Activated CD8-positive, alpha-beta T cell treated with anti-CD3 and anti-CD28 coated beads for 36 hours (primary cell): ENCODE data around the gene CST7. TPM values are rescaled to one million over a fixed set of nuclear protein-coding genes. Genes with fewer than 3 reads are reported as not detected.

Source experiments
- ATAC-seq: fragments of 200-7000 bp; cut with Tn5 transposase; one replicate; pipeline ENCODE4 v1.10.0; 2021; ENCODE audit warnings: mild to moderate bottlenecking, moderate library complexity
- CTCF ChIA-PET: fragments of 350-600 bp; sonication (Branson Sonifier 250); formaldehyde crosslinking; loops from one replicate; lab custom pipeline; 2021; ENCODE audit warnings: antibody characterized with exemption; lab: Charles Lee
- POLR2A ChIA-PET: fragments of 350-600 bp; sonication (Branson Sonifier 250); formaldehyde crosslinking; loops from one replicate; lab custom pipeline; 2021; ENCODE audit warnings: antibody characterized with exemption; lab: Charles Lee
- DNase-seq: peaks from one replicate; pipeline ENCODE4 v3.0.0-alpha.2; 2020
- H3K27ac Mint-ChIP-seq: one replicate; pipeline ENCODE4 v1.8.0; 2021; ENCODE audit warnings: mild to moderate bottlenecking, mixed read lengths
- H3K27me3 Mint-ChIP-seq: one replicate; pipeline ENCODE4 v1.8.0; 2021; ENCODE audit warnings: mixed read lengths
- H3K36me3 Mint-ChIP-seq: one replicate; pipeline ENCODE4 v1.8.0; 2021; ENCODE audit warnings: low read depth, mixed read lengths
- H3K4me1 Mint-ChIP-seq: one replicate; pipeline ENCODE4 v1.8.0; 2021; ENCODE audit warnings: low read depth, mixed read lengths
- H3K4me3 Mint-ChIP-seq: one replicate; pipeline ENCODE4 v1.8.0; 2021; ENCODE audit warnings: mild to moderate bottlenecking, moderate library complexity, mixed read lengths
- H3K9me3 Mint-ChIP-seq: one replicate; pipeline ENCODE4 v1.8.0; 2021; ENCODE audit warnings: mixed read lengths
- CTCF ChIP-seq: fragments of 200-600 bp; IDR thresholded peaks from one replicate; pipeline ENCODE4 v1.8.0; 2022; ENCODE audit warnings: antibody characterized with exemption, mild to moderate bottlenecking
- intact Hi-C: fragments of 100-400 bp; cut with micrococcal nuclease; formaldehyde crosslinking; loops from one replicate; pipeline ENCODE4 v1.10.0; 2022
- total RNA-seq, 2 experiments: library from RNA; stranded (reverse); gene quantifications; one replicate each; pipeline ENCODE4 v1.2.3, GENCODE V29; 2021

CST7 gene
- total RNA-seq, 2 experiments from 2014 or later = 48.5 to 49.3 TPM

GRCh38 chr20:24994470-24995368, 45.6 kb downstream of the CST7 start:
- peak; percentile 37 for ATAC-seq
- Mint-ChIP-seq H3K9me3 (no peaks in the 10 kb centered on the region), H3K4me1 (peaks cover 34% of the 10 kb centered on the region), H3K27me3 (no peaks in the 10 kb centered on the region), H3K27ac (no peak overlapping the region), H3K4me3 (no peak overlapping the region), H3K36me3 (peaks cover 6% of the 10 kb centered on the region)
- ChIA-PET POLR2A (interaction anchor here (0.5 to 1.1 kb wide), 3 partner anchors 96 to 193 kb away, joined by 3 to 4 read pairs (median 3); no protein-coding TSS in a partner anchor), CTCF (interaction anchor here (0.6 to 8.4 kb wide), 36 partner anchors 9 to 413 kb away, joined by 3 to 167 read pairs (median 4); partner anchors contain the start of genes ACSS1 and GINS1)
- intact Hi-C loops = loop anchor here (1.0 to 10.0 kb wide), 3 partner anchors 71 to 400 kb away; partner anchors contain the start of gene ABHD12
- peak; percentile 78 for TF ChIP-seq CTCF
- peak; percentile 89 for DNase-seq

- TF ChIP-seq CTCF = no peak
- CTCF ChIA-PET = interaction anchor here (0.6 to 8.4 kb wide), 18 partner anchors 9 to 403 kb away, joined by 3 to 167 read pairs (median 4); partner anchors contain the start of gene ACSS1
- POLR2A ChIA-PET = interaction anchor here (0.5 to 1.1 kb wide), 4 partner anchors 95 to 192 kb away, joined by 3 to 4 read pairs (median 3); no protein-coding TSS in a partner anchor
- no peak overlapping the region for H3K4me3 Mint-ChIP-seq
- no peaks in the 10 kb centered on the region for H3K9me3 Mint-ChIP-seq
- ATAC-seq = no peak
- no peak overlapping the region for H3K27ac Mint-ChIP-seq
- peaks cover 3% of the 10 kb centered on the region for H3K36me3 Mint-ChIP-seq
- intact Hi-C loops = loop anchor here (2.0 to 10.0 kb wide), 2 partner anchors 183 to 399 kb away; partner anchors contain the start of gene ABHD12
- no peaks in the 10 kb centered on the region for H3K27me3 Mint-ChIP-seq
- H3K4me1 Mint-ChIP-seq = peaks cover 29% of the 10 kb centered on the region
- no peak for DNase-seq
Measured at GRCh38 chr20:24995741-24996448, 46.8 kb downstream of the CST7 start.

- no peak for TF ChIP-seq CTCF
- Mint-ChIP-seq H3K36me3 (peaks cover under 1% of the 10 kb centered on the region), H3K4me3 (no peak overlapping the region), H3K27me3 (no peaks in the 10 kb centered on the region), H3K27ac (no peak overlapping the region), H3K9me3 (no peaks in the 10 kb centered on the region), H3K4me1 (peaks cover 23% of the 10 kb centered on the region)
- intact Hi-C loops = loop anchor here (10.0 kb wide), 1 partner anchor 398 kb away; the partner anchor contains the start of gene ABHD12
- ATAC-seq = no peak
- CTCF ChIA-PET = interaction anchor here (1.2 to 8.4 kb wide), 7 partner anchors 12 to 402 kb away, joined by 3 to 167 read pairs (median 4); partner anchors contain the start of gene ACSS1
- DNase-seq = no peak
- POLR2A ChIA-PET = interaction anchor here (0.6 to 1.1 kb wide), 2 partner anchors 94 to 121 kb away, joined by 3 read pairs; no protein-coding TSS in a partner anchor
Measured at GRCh38 chr20:24996449-24997377, 47.6 kb downstream of the CST7 start.

- H3K4me1 Mint-ChIP-seq = peaks cover 23% of the 10 kb centered on the region
- no peak overlapping the region for H3K27ac Mint-ChIP-seq
- intact Hi-C loops = loop anchor here (10.0 kb wide), 1 partner anchor 397 kb away; the partner anchor contains the start of gene ABHD12
- peaks cover 10% of the 10 kb centered on the region for H3K36me3 Mint-ChIP-seq
- no peaks in the 10 kb centered on the region for H3K27me3 Mint-ChIP-seq
- no peak overlapping the region for H3K4me3 Mint-ChIP-seq
- peaks cover 2% of the 10 kb centered on the region for H3K9me3 Mint-ChIP-seq
- POLR2A ChIA-PET = no interaction called here
- no peak for TF ChIP-seq CTCF
- ATAC-seq = no peak
- CTCF ChIA-PET = interaction anchor here (1.5 to 8.4 kb wide), 2 partner anchors 63 to 180 kb away, joined by 3 to 167 read pairs; partner anchors contain the start of gene ACSS1
- DNase-seq = no peak
Measured at GRCh38 chr20:24998121-24998520, 49.1 kb downstream of the CST7 start.
